ENCODE data around the gene C17orf50.

The C17orf50 gene

GRCh38 chr17:35780950-35781349 lies 20.3 kb downstream of the C17orf50 start:
- no peak overlapping the region for H3K4me3 ChIP-seq (ENCODE audit: insufficient read depth, low read depth, low read length)
- H3K27me3 ChIP-seq (ENCODE audit: control insufficient read depth, insufficient read depth, low read length, poor library complexity, severe bottlenecking): no peaks in the 10 kb centered on the region
- H3K4me1 ChIP-seq (ENCODE audit: control insufficient read depth, insufficient read depth, low read length): no peaks in the 10 kb centered on the region
- H3K9me3 ChIP-seq (ENCODE audit: control insufficient read depth, low read length): no peaks in the 10 kb centered on the region
- H3K36me3 ChIP-seq (ENCODE audit: control insufficient read depth, insufficient read depth, low read length): no peaks in the 10 kb centered on the region
- no peak overlapping the region for H3K27ac ChIP-seq (ENCODE audit: insufficient read depth, low read depth, low read length, poor library complexity, severe bottlenecking)
- WGBS, 2 experiments: 84 to 88% methylated on average over 3 of the region's 3 CpGs

GRCh38 chr17:35784895-35785294 lies 24.2 kb downstream of the C17orf50 start:
- no peaks in the 10 kb centered on the region for H3K4me1 ChIP-seq (ENCODE audit: control insufficient read depth, insufficient read depth, low read length)
- no peak overlapping the region for H3K27ac ChIP-seq (ENCODE audit: insufficient read depth, low read depth, low read length, poor library complexity, severe bottlenecking)
- no peaks in the 10 kb centered on the region for H3K36me3 ChIP-seq (ENCODE audit: control insufficient read depth, insufficient read depth, low read length)
- WGBS, 2 experiments: 89 to 93% methylated on average over 2 of the region's 2 CpGs
- no peaks in the 10 kb centered on the region for H3K27me3 ChIP-seq (ENCODE audit: control insufficient read depth, insufficient read depth, low read length, poor library complexity, severe bottlenecking)
- no peak overlapping the region for H3K4me3 ChIP-seq (ENCODE audit: insufficient read depth, low read depth, low read length)
- no peaks in the 10 kb centered on the region for H3K9me3 ChIP-seq (ENCODE audit: control insufficient read depth, low read length)

GRCh38 chr17:35786941-35787432 lies 26.3 kb downstream of the C17orf50 start:
- Histone ChIP-seq H3K4me1 (ENCODE audit: control insufficient read depth, insufficient read depth, low read length) (no peaks in the 10 kb centered on the region), H3K27me3 (ENCODE audit: control insufficient read depth, insufficient read depth, low read length, poor library complexity, severe bottlenecking) (peaks cover 6% of the 10 kb centered on the region), H3K4me3 (ENCODE audit: insufficient read depth, low read depth, low read length) (no peak overlapping the region), H3K27ac (ENCODE audit: insufficient read depth, low read depth, low read length, poor library complexity, severe bottlenecking) (no peak overlapping the region), H3K9me3 (ENCODE audit: control insufficient read depth, low read length) (no peaks in the 10 kb centered on the region), H3K36me3 (ENCODE audit: control insufficient read depth, insufficient read depth, low read length) (no peaks in the 10 kb centered on the region)
- WGBS, 2 experiments: 67 to 69% methylated on average over 3 of the region's 3 CpGs

- WGBS, 2 experiments: 69 to 74% methylated on average over 2 of the region's 2 CpGs
- Histone ChIP-seq H3K27me3 (ENCODE audit: control insufficient read depth, insufficient read depth, low read length, poor library complexity, severe bottlenecking) (peaks cover 23% of the 10 kb centered on the region), H3K27ac (ENCODE audit: insufficient read depth, low read depth, low read length, poor library complexity, severe bottlenecking) (no peak overlapping the region)
Measured at GRCh38 chr17:35788477-35789368, 28.0 kb downstream of the C17orf50 start.

GRCh38 chr17:35790841-35791240 lies 30.2 kb downstream of the C17orf50 start:
- Histone ChIP-seq H3K4me1 (ENCODE audit: control insufficient read depth, insufficient read depth, low read length) (no peaks in the 10 kb centered on the region), H3K36me3 (ENCODE audit: control insufficient read depth, insufficient read depth, low read length) (no peaks in the 10 kb centered on the region), H3K4me3 (ENCODE audit: insufficient read depth, low read depth, low read length) (no peak overlapping the region), H3K27ac (ENCODE audit: insufficient read depth, low read depth, low read length, poor library complexity, severe bottlenecking) (no peak overlapping the region), H3K27me3 (ENCODE audit: control insufficient read depth, insufficient read depth, low read length, poor library complexity, severe bottlenecking) (peaks cover 45% of the 10 kb centered on the region), H3K9me3 (ENCODE audit: control insufficient read depth, low read length) (no peaks in the 10 kb centered on the region)
- 95 to 96% methylated on average over 3 of the region's 3 CpGs for WGBS, 2 experiments

More at GRCh38 chr17:35788477-35789368, 28.0 kb downstream of the C17orf50 start:
- Histone ChIP-seq H3K4me1 (ENCODE audit: control insufficient read depth, insufficient read depth, low read length) (no peaks in the 10 kb centered on the region), H3K9me3 (ENCODE audit: control insufficient read depth, low read length) (no peaks in the 10 kb centered on the region), H3K36me3 (ENCODE audit: control insufficient read depth, insufficient read depth, low read length) (no peaks in the 10 kb centered on the region), H3K4me3 (ENCODE audit: insufficient read depth, low read depth, low read length) (no peak overlapping the region)

GRCh38 chr17:35791681-35792350 lies 31.1 kb downstream of the C17orf50 start:
- 46 to 52% methylated on average over 9 of the region's 9 CpGs for WGBS, 2 experiments
- Histone ChIP-seq H3K9me3 (ENCODE audit: control insufficient read depth, low read length) (no peaks in the 10 kb centered on the region), H3K4me3 (ENCODE audit: insufficient read depth, low read depth, low read length) (no peak overlapping the region), H3K27me3 (ENCODE audit: control insufficient read depth, insufficient read depth, low read length, poor library complexity, severe bottlenecking) (peaks cover 54% of the 10 kb centered on the region), H3K36me3 (ENCODE audit: control insufficient read depth, insufficient read depth, low read length) (no peaks in the 10 kb centered on the region), H3K27ac (ENCODE audit: insufficient read depth, low read depth, low read length, poor library complexity, severe bottlenecking) (no peak overlapping the region), H3K4me1 (ENCODE audit: control insufficient read depth, insufficient read depth, low read length) (no peaks in the 10 kb centered on the region)

- 69 to 71% methylated on average over 3 of the region's 3 CpGs for WGBS, 2 experiments
- H3K27me3 ChIP-seq (ENCODE audit: control insufficient read depth, insufficient read depth, low read length, poor library complexity, severe bottlenecking): peaks cover 69% of the 10 kb centered on the region
- no peaks in the 10 kb centered on the region for H3K4me1 ChIP-seq (ENCODE audit: control insufficient read depth, insufficient read depth, low read length)
Measured at GRCh38 chr17:35793257-35793656, 32.6 kb downstream of the C17orf50 start.

GRCh38 chr17:35795007-35795870 lies 34.6 kb downstream of the C17orf50 start, which contains the start of gene MMP28:
Gene MMP28, minus strand, starts transcription at chr17:35795641. Its CDS starts 264 bp downstream, at chr17:35795377.
- H3K27me3 ChIP-seq (ENCODE audit: control insufficient read depth, insufficient read depth, low read length, poor library complexity, severe bottlenecking): peaks cover 71% of the 10 kb centered on the region

More at GRCh38 chr17:35793257-35793656, 32.6 kb downstream of the C17orf50 start:
- Histone ChIP-seq H3K27ac (ENCODE audit: insufficient read depth, low read depth, low read length, poor library complexity, severe bottlenecking) (no peak overlapping the region), H3K36me3 (ENCODE audit: control insufficient read depth, insufficient read depth, low read length) (no peaks in the 10 kb centered on the region), H3K9me3 (ENCODE audit: control insufficient read depth, low read length) (no peaks in the 10 kb centered on the region), H3K4me3 (ENCODE audit: insufficient read depth, low read depth, low read length) (no peak overlapping the region)

GRCh38 chr17:35795871-35796265 lies 35.2 kb downstream of the C17orf50 start:
- WGBS, 2 experiments: 46 to 48% methylated on average over 8 of the region's 8 CpGs
- Histone ChIP-seq H3K27me3 (ENCODE audit: control insufficient read depth, insufficient read depth, low read length, poor library complexity, severe bottlenecking) (peaks cover 71% of the 10 kb centered on the region), H3K4me1 (ENCODE audit: control insufficient read depth, insufficient read depth, low read length) (no peaks in the 10 kb centered on the region), H3K27ac (ENCODE audit: insufficient read depth, low read depth, low read length, poor library complexity, severe bottlenecking) (no peak overlapping the region), H3K4me3 (ENCODE audit: insufficient read depth, low read depth, low read length) (peak overlapping the region; percentile 42), H3K9me3 (ENCODE audit: control insufficient read depth, low read length) (no peaks in the 10 kb centered on the region), H3K36me3 (ENCODE audit: control insufficient read depth, insufficient read depth, low read length) (no peaks in the 10 kb centered on the region)

More at GRCh38 chr17:35795007-35795870, 34.6 kb downstream of the C17orf50 start, which contains the start of gene MMP28:
- Histone ChIP-seq H3K36me3 (ENCODE audit: control insufficient read depth, insufficient read depth, low read length) (no peaks in the 10 kb centered on the region), H3K9me3 (ENCODE audit: control insufficient read depth, low read length) (no peaks in the 10 kb centered on the region), H3K4me1 (ENCODE audit: control insufficient read depth, insufficient read depth, low read length) (no peaks in the 10 kb centered on the region), H3K4me3 (ENCODE audit: insufficient read depth, low read depth, low read length) (peak within 1 kb of the TSS; percentile 42), H3K27ac (ENCODE audit: insufficient read depth, low read depth, low read length, poor library complexity, severe bottlenecking) (no peak within 1 kb of the TSS)
- 1 to 2% methylated on average over 89 of the region's 89 CpGs for WGBS, 2 experiments
